Skeletal muscle cell (primary cell): ENCODE results near the gene TSN.
A peak's percentile ranks its signal among the peaks of the same experiment; 100 is the strongest.
"Not testable (repeated sequence)": the region's sequence is repeated elsewhere in the genome, so short reads cannot be mapped to it uniquely, and the experiment has no call there.

ENCODE experiments used
- DNase-seq: peaks from one replicate; pipeline ENCODE4 v3.0.0-alpha.2; 2010; ENCODE audit warnings: low read depth
- H3K4me3 ChIP-seq: 2 replicates; pipeline ENCODE4 v1.5.1; 2011; ENCODE audit warnings: low read depth, mild to moderate bottlenecking, control low read depth, low read length, moderate library complexity

The TSN gene

GRCh38 chr2:121755237-121756111 lies at the start of gene TSN:
TSN (plus strand) TSS chr2:121755651; CDS start chr2:121755780, 129 bp downstream.
- H3K4me3 ChIP-seq: peak within 1 kb of the TSS; percentile 100
- DNase-seq: peak; percentile 88

DNA sequence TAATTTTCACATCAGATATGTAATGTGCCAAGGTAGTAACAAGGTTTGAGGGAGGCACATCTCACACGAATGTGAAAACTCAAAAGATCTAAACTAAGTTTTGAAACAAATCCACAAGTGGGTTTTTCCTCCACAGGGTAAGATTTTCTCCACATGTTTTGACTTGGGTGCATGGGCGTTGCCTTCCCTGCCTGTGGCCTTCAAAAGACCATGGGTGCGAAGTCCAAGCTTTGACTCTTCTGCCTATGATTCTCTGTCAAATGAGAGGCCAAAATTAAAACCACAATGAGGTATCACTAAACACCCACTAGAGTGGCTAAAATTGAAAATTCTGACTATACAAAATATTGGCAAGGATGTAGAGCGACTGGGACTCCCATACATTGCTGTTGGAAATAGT lies 49.5 kb upstream of the TSN start:
- no peak for DNase-seq
- no peak overlapping the region for H3K4me3 ChIP-seq

GRCh38 chr2:121707344-121707919 lies 48.0 kb upstream of the TSN start:
- H3K4me3 ChIP-seq: no peak overlapping the region
- DNase-seq: no peak

GRCh38 chr2:121707920-121708361 lies 47.5 kb upstream of the TSN start:
- no peak for DNase-seq
- H3K4me3 ChIP-seq: no peak overlapping the region

DNA sequence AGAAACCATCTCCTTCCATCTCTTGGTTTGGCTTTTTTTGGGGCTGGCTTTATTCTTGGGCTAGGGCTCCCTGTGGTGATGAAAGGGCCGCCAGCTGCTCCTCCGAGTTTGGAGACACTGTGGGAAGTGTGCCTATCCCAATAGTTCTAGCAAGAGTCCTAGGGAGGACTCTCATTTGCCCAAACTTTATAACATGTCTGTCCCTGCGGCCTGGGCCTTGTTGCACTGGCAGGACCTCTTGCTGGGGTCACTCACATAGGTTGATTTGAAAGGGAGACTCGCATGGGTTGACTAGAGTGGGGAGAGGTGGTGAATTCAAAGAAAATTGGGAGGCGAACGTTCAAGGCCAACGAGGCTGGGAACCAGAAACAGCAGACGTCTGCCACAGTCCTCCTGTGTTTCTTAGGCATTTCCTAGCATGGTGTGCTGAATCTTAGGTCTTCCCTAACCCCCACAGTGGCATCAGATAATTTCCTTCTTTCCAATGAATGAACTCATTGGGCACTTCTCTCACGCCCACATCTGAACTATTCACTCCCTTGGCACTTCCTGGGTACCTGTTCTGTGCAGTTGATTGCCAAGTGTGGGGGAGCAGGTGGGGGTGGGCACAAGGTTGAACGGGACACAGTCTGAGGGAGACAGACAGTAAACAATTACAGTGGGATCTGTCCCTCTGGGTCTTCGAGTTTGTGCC lies 45.5 kb upstream of the TSN start:
- no peak overlapping the region for H3K4me3 ChIP-seq
- DNase-seq: no peak

GRCh38 chr2:121710470-121711170 lies 44.8 kb upstream of the TSN start:
- no peak overlapping the region for H3K4me3 ChIP-seq
- DNase-seq: no peak

GRCh38 chr2:121711481-121711880 lies 44.0 kb upstream of the TSN start:
- DNase-seq, H3K4me3 ChIP-seq: not testable (repeated sequence)

GRCh38 chr2:121716126-121716525 lies 39.3 kb upstream of the TSN start:
- H3K4me3 ChIP-seq: no peak overlapping the region
- no peak for DNase-seq

GRCh38 chr2:121717529-121717928 lies 37.9 kb upstream of the TSN start:
- no peak overlapping the region for H3K4me3 ChIP-seq
- no peak for DNase-seq

DNA sequence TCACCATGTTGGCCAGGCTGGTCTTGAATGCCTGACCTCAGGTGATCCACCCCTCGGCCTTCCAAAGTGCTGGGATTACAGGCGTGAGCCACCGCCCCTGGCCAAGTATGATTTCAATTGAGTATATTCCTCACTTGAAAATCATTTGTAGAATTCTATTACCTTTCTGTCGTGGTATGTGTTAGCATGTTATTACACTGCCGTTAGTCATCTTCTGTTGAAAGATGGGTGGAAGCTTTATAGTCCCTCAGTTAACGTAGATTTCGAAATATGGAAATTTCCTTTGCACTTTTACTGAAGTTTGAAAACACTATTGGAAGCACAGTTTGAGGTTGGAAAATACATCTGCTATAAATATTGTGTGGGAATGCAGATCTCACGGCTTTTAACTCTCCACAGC lies 33.5 kb upstream of the TSN start:
- H3K4me3 ChIP-seq: no peak overlapping the region
- peak; percentile 67 for DNase-seq

DNA sequence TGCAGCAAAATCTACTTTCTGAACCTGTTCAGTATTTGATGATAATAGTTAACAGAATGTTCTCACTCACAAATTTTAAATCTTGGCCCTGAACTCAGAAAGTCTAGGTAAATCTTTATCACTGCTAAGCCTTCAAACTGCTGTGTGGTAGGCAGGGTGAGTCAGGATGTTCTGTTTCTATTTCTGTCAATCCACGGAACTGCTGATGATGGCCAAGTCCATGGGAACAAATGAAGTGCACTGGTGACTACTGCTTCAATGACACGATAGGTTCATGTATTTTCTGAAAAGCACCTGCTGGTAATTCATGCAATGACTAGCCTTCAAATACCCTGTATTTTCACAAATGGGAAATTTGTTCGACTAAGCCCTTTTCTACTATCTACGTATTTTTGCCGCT lies 33.0 kb upstream of the TSN start:
- peak; percentile 48 for DNase-seq
- no peak overlapping the region for H3K4me3 ChIP-seq

DNA sequence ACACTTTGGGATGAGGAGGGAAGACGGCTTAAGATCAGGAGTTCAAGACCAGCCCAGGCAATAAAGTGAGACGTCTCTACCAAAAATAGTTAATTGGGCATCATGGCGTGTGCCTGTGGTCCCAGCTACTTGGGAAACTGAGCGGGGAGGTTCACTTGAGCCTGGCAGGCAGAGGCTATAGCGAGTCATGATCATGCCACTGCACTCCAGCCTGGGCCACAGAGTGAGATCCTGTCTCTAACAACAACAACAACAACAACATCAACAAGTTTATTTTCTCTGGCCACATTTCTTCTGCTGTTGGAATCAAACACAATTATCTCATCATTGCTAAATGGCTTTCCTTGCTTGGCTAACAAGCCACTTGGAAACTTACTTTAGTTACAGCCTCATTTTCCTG lies 32.1 kb upstream of the TSN start:
- H3K4me3 ChIP-seq: no peak overlapping the region
- DNase-seq: no peak

DNA sequence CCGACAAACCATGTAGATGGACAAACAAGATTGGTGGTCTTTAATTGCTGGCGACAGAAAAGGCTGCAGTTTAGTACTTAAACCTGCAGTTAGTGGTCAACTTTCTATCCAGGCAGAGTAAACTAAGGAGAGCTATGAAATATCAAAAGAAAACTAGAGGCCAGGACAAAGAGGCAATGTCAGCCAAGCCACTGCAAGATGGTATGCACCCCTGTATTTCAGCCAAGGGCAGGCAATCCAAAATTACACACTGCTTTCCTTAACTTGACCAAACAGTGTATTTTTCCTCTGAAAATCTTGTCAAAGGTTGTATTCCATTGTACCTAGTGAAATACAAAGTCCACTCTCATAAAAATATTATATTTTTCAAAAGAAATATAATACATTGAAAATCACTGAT lies 28.1 kb upstream of the TSN start:
- no peak for DNase-seq
- H3K4me3 ChIP-seq: no peak overlapping the region

DNA sequence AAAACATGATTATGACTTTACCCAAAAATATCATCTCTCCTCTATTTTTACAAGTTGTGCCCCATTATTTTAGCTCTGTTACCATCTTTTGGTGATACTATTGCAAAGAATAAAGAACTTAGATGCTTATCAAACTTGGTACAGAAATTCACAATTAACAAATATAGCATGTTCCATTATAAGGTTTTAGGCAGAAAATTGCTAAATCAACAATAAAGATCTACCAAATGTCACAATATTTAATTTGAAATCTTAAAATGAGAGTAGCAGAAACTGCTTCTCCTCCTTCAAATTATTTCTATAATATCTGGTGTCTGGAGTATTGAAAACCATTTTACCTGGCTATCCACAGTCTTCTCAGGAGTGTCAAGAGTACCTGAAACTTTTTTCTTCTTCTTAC lies 27.5 kb upstream of the TSN start:
- H3K4me3 ChIP-seq: no peak overlapping the region
- DNase-seq: no peak

- no peak overlapping the region for H3K4me3 ChIP-seq
- DNase-seq: no peak
Measured at GRCh38 chr2:121731366-121731765, 24.1 kb upstream of the TSN start.

DNA sequence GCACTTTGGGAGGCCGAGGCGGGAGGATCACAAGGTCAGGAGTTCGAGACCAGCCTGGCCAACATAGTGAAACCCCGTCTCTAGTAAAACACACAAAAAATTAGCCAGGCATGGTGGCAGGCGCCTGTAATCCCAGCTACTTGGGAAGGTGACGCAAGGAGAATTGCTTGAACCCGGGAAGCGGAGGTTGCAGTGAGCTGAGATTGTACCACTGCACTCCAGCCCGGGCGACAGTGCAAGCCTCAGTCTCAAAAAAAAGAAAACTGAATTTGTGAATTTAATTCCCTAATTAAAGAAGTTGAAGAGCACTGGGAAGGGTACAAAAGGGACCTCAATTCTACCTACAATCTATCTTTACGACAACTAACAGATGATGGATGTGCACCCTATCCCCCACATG lies 20.9 kb upstream of the TSN start:
- not testable (repeated sequence) for H3K4me3 ChIP-seq, DNase-seq

GRCh38 chr2:121735518-121736074 lies 19.9 kb upstream of the TSN start:
- DNase-seq: no peak
- H3K4me3 ChIP-seq: peak overlapping the region; percentile 100

DNA sequence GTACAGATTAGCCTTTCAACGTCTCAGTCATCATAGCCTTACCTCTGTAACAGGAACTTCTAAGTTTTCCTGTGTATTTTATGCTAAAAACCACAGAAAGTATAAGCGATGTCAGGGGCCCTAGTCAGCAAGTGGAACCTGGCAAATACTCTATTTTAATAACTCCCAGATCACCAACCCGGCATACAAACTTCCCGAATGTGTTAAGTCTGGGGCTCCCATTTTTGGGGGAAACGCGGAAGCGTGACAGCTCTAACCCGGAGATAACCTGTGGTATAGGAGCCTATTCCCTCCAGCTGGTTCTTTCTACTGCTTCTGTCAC lies 19.4 kb upstream of the TSN start:
- no peak for DNase-seq
- H3K4me3 ChIP-seq: peak overlapping the region; percentile 100

- DNase-seq: peak; percentile 91
- peak within 1 kb of the TSS; percentile 100 for H3K4me3 ChIP-seq
Measured at GRCh38 chr2:121736462-121737336, 18.8 kb upstream of the TSN start, which contains the start of gene NIFK. NIFK (minus strand) TSS chr2:121736875; CDS start chr2:121736850, 25 bp downstream.
